Vagina (tissue), 2 donors: ENCODE data around the gene TNFAIP8L3. TPM values are rescaled to one million over a fixed set of nuclear protein-coding genes. Genes with fewer than 3 reads are reported as not detected.
A peak's percentile ranks its signal among the peaks of the same experiment; 100 is the strongest.

ENCODE experiments used
- DNase-seq, 2 donors: peaks; one replicate each; pipeline ENCODE4 v3.0.0-alpha.2; 2017; ENCODE audit errors: extremely low spot score in 2 of 2
- H3K27ac ChIP-seq: fragments of 200-600 bp; sonication (generic); one replicate; pipeline ENCODE4 v1.5.1; 2019
- H3K27me3 ChIP-seq: fragments of 200-600 bp; sonication (generic); one replicate; pipeline ENCODE4 v1.5.1; 2019
- H3K36me3 ChIP-seq, 2 donors: fragments of 200-600 bp; sonication (generic); one replicate each; pipeline ENCODE4 v1.5.1; 2017 to 2019
- H3K4me1 ChIP-seq: fragments of 200-600 bp; sonication (generic); one replicate; pipeline ENCODE4 v1.5.1; 2019
- H3K4me3 ChIP-seq, 2 donors: fragments of 200-600 bp; sonication (generic); 1 replicate in 1 of 2; 2 replicates in 1 of 2; pipeline ENCODE4 v1.5.1; 2016 to 2019
- H3K9me3 ChIP-seq: fragments of 200-600 bp; sonication (generic); one replicate; pipeline ENCODE4 v1.5.1; 2019
- CTCF ChIP-seq, 3 experiments: fragments of 450-650 bp in 2 of 3; fragments of 200-600 bp in 1 of 3; sonication (generic) in 1 of 3; IDR thresholded peaks; one replicate each; pipeline ENCODE4 v1.5.1; 2017 to 2019; ENCODE audit warnings: antibody characterized with exemption in 3 of 3, mild to moderate bottlenecking in 2 of 3, moderate library complexity in 2 of 3
- POLR2A ChIP-seq, 2 donors: fragments of 450-650 bp; IDR thresholded peaks; one replicate each; pipeline ENCODE4 v1.6.1; 2017; ENCODE audit warnings: antibody characterized with exemption in 2 of 2, mild to moderate bottlenecking in 2 of 2, moderate library complexity in 2 of 2
- POLR2AphosphoS5 ChIP-seq, 2 donors: sonication (generic); formaldehyde crosslinking; IDR thresholded peaks; one replicate each; pipeline ENCODE4 v1.9.0; 2017; ENCODE audit warnings: antibody characterized with exemption in 2 of 2, mild to moderate bottlenecking in 2 of 2, low read depth in 1 of 2; ENCODE audit not compliant: insufficient read depth in 1 of 2
- intact Hi-C: fragments of 100-400 bp; cut with DNase I; formaldehyde crosslinking; loops from one replicate; pipeline ENCODE4 v1.15.1; 2023
- total RNA-seq: library from RNA; depleted of rRNA; stranded (reverse); fragments of >200 nt; gene quantifications from one replicate; pipeline ENCODE4 v1.2.3, GENCODE V29; 2016

Gene TNFAIP8L3
- total RNA-seq, 1 donor from 2014 or later = 21.9 TPM

DNA sequence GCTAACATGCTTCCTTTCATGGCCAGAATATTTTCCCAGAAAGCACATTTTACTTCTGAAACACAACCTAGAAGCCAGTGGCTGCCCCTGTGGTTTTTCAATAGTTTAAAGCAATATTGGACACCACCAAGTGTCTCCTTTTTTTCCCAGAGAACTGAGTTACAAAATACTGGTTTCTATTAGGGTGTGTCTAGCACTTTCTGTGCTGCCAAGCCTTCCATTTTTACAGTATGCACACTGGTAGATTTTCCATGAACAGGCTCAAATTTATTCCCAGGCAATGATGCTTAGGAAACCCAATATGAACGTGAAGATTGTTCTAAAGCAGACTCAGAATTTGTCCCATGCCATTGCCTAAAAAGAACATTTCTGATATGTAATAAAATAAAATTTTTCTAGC, 7.2 kb downstream of the TNFAIP8L3 start:
- H3K27me3 ChIP-seq = no peaks in the 10 kb centered on the region
- intact Hi-C loops = no loop called here
- TF ChIP-seq CTCF (IDR thresholded peaks at IDR 0.05) (no peak), POLR2AphosphoS5 (IDR thresholded peaks at IDR 0.05; ENCODE audit: insufficient read depth in 1 of 2, low read depth in 1 of 2) (no peak), POLR2A (IDR thresholded peaks at IDR 0.05) (no peak)
- peak overlapping the region; percentile 6 for H3K27ac ChIP-seq
- no peak overlapping the region for H3K4me3 ChIP-seq
- no peaks in the 10 kb centered on the region for H3K9me3 ChIP-seq
- no peak for DNase-seq
- H3K36me3 ChIP-seq = no peaks in the 10 kb centered on the region
- peaks cover 24% of the 10 kb centered on the region for H3K4me1 ChIP-seq

GRCh38 chr15:51086409-51086808, 8.3 kb downstream of the TNFAIP8L3 start:
- H3K4me3 ChIP-seq = no peak overlapping the region
- H3K27me3 ChIP-seq = no peaks in the 10 kb centered on the region
- H3K4me1 ChIP-seq = peaks cover 21% of the 10 kb centered on the region
- H3K27ac ChIP-seq = no peak overlapping the region
- no peaks in the 10 kb centered on the region for H3K9me3 ChIP-seq
- TF ChIP-seq POLR2AphosphoS5 (IDR thresholded peaks at IDR 0.05; ENCODE audit: insufficient read depth in 1 of 2, low read depth in 1 of 2) = no peak
- TF ChIP-seq POLR2A (IDR thresholded peaks at IDR 0.05) = no peak
- TF ChIP-seq CTCF (IDR thresholded peaks at IDR 0.05) = no peak
- H3K36me3 ChIP-seq = no peaks in the 10 kb centered on the region
- intact Hi-C loops = no loop called here
- DNase-seq = no peak

DNA sequence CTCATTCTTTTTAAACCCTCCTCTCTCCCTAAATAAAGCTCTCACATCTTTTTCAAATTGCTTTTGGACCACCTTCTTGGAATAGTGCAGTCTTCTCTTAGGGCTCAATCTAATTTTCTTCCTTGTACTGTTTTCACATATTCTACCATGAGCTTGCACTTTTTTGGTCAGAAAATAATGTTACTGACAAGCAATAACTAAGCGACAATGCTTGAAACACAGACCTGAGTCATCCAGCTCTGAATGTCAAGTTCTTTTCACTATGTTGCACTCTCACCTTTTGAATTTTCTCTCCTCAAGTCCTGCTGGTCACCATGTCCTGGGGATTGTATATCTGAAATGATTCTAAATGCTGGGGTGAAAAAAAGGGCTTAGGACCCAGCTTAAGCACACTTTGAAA, 8.9 kb downstream of the TNFAIP8L3 start:
- no peaks in the 10 kb centered on the region for H3K36me3 ChIP-seq
- H3K4me3 ChIP-seq = no peak overlapping the region
- H3K27me3 ChIP-seq = no peaks in the 10 kb centered on the region
- H3K9me3 ChIP-seq = no peaks in the 10 kb centered on the region
- TF ChIP-seq POLR2A (IDR thresholded peaks at IDR 0.05) (no peak), CTCF (IDR thresholded peaks at IDR 0.05) (no peak), POLR2AphosphoS5 (IDR thresholded peaks at IDR 0.05; ENCODE audit: insufficient read depth in 1 of 2, low read depth in 1 of 2) (no peak)
- intact Hi-C loops = no loop called here
- no peak for DNase-seq
- no peak overlapping the region for H3K27ac ChIP-seq
- peaks cover 16% of the 10 kb centered on the region for H3K4me1 ChIP-seq

- DNase-seq = no peak
- Histone ChIP-seq H3K36me3 (no peaks in the 10 kb centered on the region), H3K4me3 (no peak overlapping the region), H3K9me3 (no peaks in the 10 kb centered on the region), H3K27me3 (no peaks in the 10 kb centered on the region), H3K27ac (no peak overlapping the region), H3K4me1 (peaks cover 8% of the 10 kb centered on the region)
- TF ChIP-seq CTCF (IDR thresholded peaks at IDR 0.05) (no peak), POLR2A (IDR thresholded peaks at IDR 0.05) (no peak), POLR2AphosphoS5 (IDR thresholded peaks at IDR 0.05; ENCODE audit: insufficient read depth in 1 of 2, low read depth in 1 of 2) (no peak)
- intact Hi-C loops = no loop called here
Measured at GRCh38 chr15:51083641-51084166, 11.0 kb downstream of the TNFAIP8L3 start.

DNA sequence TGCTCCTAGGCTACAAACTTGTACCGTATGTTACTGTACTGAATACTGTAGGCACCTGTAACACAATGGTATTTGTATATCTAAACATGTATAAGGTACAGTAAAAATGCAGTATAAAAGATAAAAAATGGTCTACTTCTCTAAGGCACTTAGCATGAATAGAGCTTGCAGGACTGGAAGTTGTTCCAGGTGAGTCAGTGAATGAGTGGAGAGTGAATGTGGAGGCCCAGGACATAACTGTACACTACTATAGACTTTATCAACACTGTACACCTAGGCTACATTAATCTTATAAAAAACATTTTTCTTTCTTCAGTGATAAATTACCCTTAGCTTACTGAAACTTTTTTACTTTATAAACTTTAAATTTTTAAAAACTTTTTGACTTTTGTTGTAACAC, 12.5 kb downstream of the TNFAIP8L3 start:
- Histone ChIP-seq H3K9me3 (no peaks in the 10 kb centered on the region), H3K36me3 (no peaks in the 10 kb centered on the region), H3K27ac (no peak overlapping the region), H3K27me3 (no peaks in the 10 kb centered on the region), H3K4me1 (peaks cover 8% of the 10 kb centered on the region), H3K4me3 (no peak overlapping the region)
- intact Hi-C loops = no loop called here
- DNase-seq = no peak
- TF ChIP-seq CTCF (IDR thresholded peaks at IDR 0.05) (no peak), POLR2AphosphoS5 (IDR thresholded peaks at IDR 0.05; ENCODE audit: insufficient read depth in 1 of 2, low read depth in 1 of 2) (no peak), POLR2A (IDR thresholded peaks at IDR 0.05) (no peak)
